Ovary (tissue), 9 donors: ENCODE data around the gene EPHB1. TPM values are rescaled to one million over a fixed set of nuclear protein-coding genes. Genes with fewer than 3 reads are reported as not detected.

Experiments
- DNase-seq, 5 donors: peaks; one replicate each; pipeline ENCODE4 v3.0.0-alpha.2; 2019 to 2020
- H3K27ac ChIP-seq, 2 donors: fragments of 200-600 bp; one replicate each; pipeline versions ENCODE4 v1.5.1 to v1.8.0; 2019 to 2022
- H3K27me3 ChIP-seq: fragments of 200-600 bp; one replicate; pipeline ENCODE4 v1.8.0; 2022
- H3K36me3 ChIP-seq: fragments of 200-600 bp; sonication (generic); one replicate; pipeline ENCODE4 v1.5.1; 2019
- H3K4me1 ChIP-seq: one replicate; pipeline ENCODE4 v1.8.1; 2013; ENCODE audit warnings: mild to moderate bottlenecking, moderate library complexity; ENCODE audit not compliant: insufficient read depth
- H3K4me3 ChIP-seq: fragments of 200-600 bp; sonication (generic); one replicate; pipeline ENCODE4 v1.5.1; 2017
- H3K9me3 ChIP-seq, 2 donors: fragments of 200-600 bp in 1 of 2; sonication (generic) in 1 of 2; one replicate each; pipeline versions ENCODE4 v1.5.1 to v1.8.1; 2013 to 2019; ENCODE audit warnings: mild to moderate bottlenecking in 1 of 2, moderate library complexity in 1 of 2
- CTCF ChIP-seq, 3 donors: fragments of 450-650 bp in 2 of 3; fragments of 200-600 bp in 1 of 3; IDR thresholded peaks; one replicate each; pipeline versions ENCODE4 v1.5.1 to v1.8.0; 2016 to 2022; ENCODE audit warnings: antibody characterized with exemption in 3 of 3, mild to moderate bottlenecking in 1 of 3
- EP300 ChIP-seq: sonication (generic); formaldehyde crosslinking; IDR thresholded peaks from one replicate; pipeline ENCODE4 v1.6.1; 2017; ENCODE audit warnings: antibody characterized with exemption
- POLR2A ChIP-seq: fragments of 450-650 bp; IDR thresholded peaks from one replicate; pipeline ENCODE4 v1.6.1; 2017; ENCODE audit warnings: antibody characterized with exemption, mild to moderate bottlenecking, moderate library complexity
- WGBS, 3 donors: extraction: QIAGEN DNeasy Blood & Tissue Kit in 1 of 3; methylation state at CpG; one replicate each; pipeline versions ENCODE4 v1.1.5 to v1.1.7; 2013 to 2017; 5-methylcytosine and 5-hydroxymethylcytosine counted together
- intact Hi-C, 4 donors: fragments of 100-400 bp; cut with DNase I; formaldehyde crosslinking; loops; one replicate each; pipeline versions ENCODE4 v1.11.0 to v1.15.1; 2022 to 2023
- polyA plus RNA-seq, 2 donors: library from polyadenylated mRNA; stranded (reverse); fragments of 200-250 nt in 1 of 2; fragments of 350-450 nt in 1 of 2; fragmentation: Illumina TruSeq in 1 of 2; extraction: RNeasy Lipid Tissue Mini Kit (QIAGEN cat#74804) in 1 of 2; gene quantifications; one replicate each; pipeline ENCODE4 v1.2.3, GENCODE V29; 2013 to 2014
- total RNA-seq, 7 donors: library from RNA; depleted of rRNA in 2 of 7; stranded (reverse); fragments of >200 nt in 2 of 7; fragmentation: NEBNext Ultra II Directional in 3 of 7; extraction: Animal tissue kit (Norgen Biotek cat#: 25700) in 3 of 7; gene quantifications; one replicate each; pipeline versions ENCODE4 v1.1.0 to v1.2.4, GENCODE V29; 2016 to 2023
- donor health status: DM: no; HTN: no; CAD: no; lungs with moderate emphysema.
- donor health status: DM: no; HTN: no; CAD: no.
- donor health status: Bipolar disorder and iron deficiency.
- donor health status: DM: yes; HTN: yes; CAD: no.
- donor health status: DM: no; HTN: no; CAD: no.
- donor health status: DM: yes; HTN: yes; CAD: no.

The EPHB1 gene
- total and polyA plus RNA-seq, 9 donors, result 0.25 to 2.7 (median 1.0) TPM

DNA sequence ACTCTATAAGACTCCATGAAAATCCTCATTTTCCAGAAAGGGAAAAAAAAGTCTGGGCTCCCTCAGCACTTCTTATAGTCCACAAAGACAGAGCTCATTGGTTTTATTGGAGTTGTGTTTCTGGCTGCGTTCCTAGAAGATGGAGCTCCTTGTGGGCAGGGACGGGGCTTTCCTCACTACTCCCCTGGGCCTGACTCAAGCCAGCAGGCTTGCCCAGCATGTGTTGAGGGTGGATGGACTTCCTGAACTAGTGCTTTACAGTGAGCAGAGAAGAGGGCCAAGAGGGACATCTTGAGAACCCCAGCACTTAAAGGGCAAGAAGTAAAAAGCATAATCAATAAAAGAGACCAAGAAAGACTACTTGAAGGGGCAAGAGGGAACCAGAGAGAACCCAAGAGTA, 43.2 kb upstream of the EPHB1 start:
- no peak for DNase-seq
- H3K27me3 ChIP-seq, result no peaks in the 10 kb centered on the region
- WGBS, 3 donors, result 77 to 79% (median 78%) methylated on average over 2 of the region's 2 CpGs
- H3K36me3 ChIP-seq, result no peaks in the 10 kb centered on the region
- intact Hi-C loops, result loop anchor here in 1 of 4 donors (10.0 kb wide), 1 partner anchor 147 kb away; no protein-coding TSS in a partner anchor
- H3K9me3 ChIP-seq, result no peaks in the 10 kb centered on the region
- H3K4me1 ChIP-seq, result no peaks in the 10 kb centered on the region
- no peak overlapping the region for H3K27ac ChIP-seq
- TF ChIP-seq EP300, result no peak
- no peak for TF ChIP-seq CTCF (IDR thresholded peaks at IDR 0.05)
- no peak for TF ChIP-seq POLR2A
- H3K4me3 ChIP-seq, result no peak overlapping the region

DNA sequence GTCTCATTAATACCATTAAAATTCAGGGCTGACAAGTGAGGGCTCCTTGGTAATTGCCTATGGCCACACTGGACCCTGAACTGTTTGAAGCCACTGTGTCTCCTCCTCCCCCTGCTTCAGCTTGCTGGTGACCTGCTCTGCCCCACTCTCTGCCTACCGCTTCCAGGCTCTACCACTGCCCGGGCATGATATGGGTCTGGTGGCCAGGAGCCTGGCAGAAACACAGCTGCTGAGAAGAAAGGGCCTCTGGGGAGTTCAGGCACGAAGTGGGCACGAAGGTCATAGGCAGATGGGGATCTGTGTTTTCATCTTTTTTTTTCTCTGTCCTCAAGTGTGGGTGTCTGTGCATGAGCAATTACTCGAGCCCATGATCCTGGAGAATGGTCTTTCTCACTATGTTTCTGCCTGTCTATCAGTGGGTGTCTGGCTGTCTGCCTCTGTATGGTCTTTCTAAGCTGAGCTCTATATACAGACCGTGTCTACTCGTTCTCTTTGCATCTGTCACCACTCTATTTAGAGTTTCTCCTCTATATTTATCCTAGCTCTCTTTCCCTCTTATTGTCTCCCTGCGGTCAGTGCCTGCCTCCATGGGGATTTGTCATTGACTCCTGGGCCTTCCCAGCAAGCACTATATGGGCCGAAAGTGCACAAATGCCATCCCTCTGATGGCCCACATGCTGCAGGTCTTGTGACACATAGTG, 42.1 kb upstream of the EPHB1 start:
- intact Hi-C loops, result loop anchor here in 1 of 4 donors (10.0 kb wide), 1 partner anchor 148 kb away; no protein-coding TSS in a partner anchor
- no peaks in the 10 kb centered on the region for H3K36me3 ChIP-seq
- no peaks in the 10 kb centered on the region for H3K27me3 ChIP-seq
- H3K9me3 ChIP-seq, result no peaks in the 10 kb centered on the region
- no peak overlapping the region for H3K27ac ChIP-seq
- no peak overlapping the region for H3K4me3 ChIP-seq
- no peaks in the 10 kb centered on the region for H3K4me1 ChIP-seq
- DNase-seq, result no peak
- no peak for TF ChIP-seq POLR2A
- no peak for TF ChIP-seq EP300
- no peak for TF ChIP-seq CTCF (IDR thresholded peaks at IDR 0.05)
- WGBS, 3 donors, result 66 to 77% (median 66%) methylated on average over 9 of the region's 9 CpGs

- Histone ChIP-seq H3K4me1 (no peaks in the 10 kb centered on the region), H3K36me3 (no peaks in the 10 kb centered on the region), H3K4me3 (no peak overlapping the region), H3K27ac (no peak overlapping the region), H3K9me3 (no peaks in the 10 kb centered on the region), H3K27me3 (no peaks in the 10 kb centered on the region)
- whole genome bisulfite sequencing, 3 donors, result 63 to 65% (median 63%) methylated on average over 6 of the region's 6 CpGs
- no peak for TF ChIP-seq EP300
- TF ChIP-seq POLR2A, result no peak
- no peak for TF ChIP-seq CTCF (IDR thresholded peaks at IDR 0.05)
- intact Hi-C loops, result loop anchor here in 1 of 4 donors (10.0 kb wide), 1 partner anchor 149 kb away; no protein-coding TSS in a partner anchor
- DNase-seq, result no peak
These were observed 40.9 kb upstream of the EPHB1 start for GRCh38 chr3:134753999-134754742.

GRCh38 chr3:134754768-134755559, 40.1 kb upstream of the EPHB1 start:
- Histone ChIP-seq H3K27me3 (no peaks in the 10 kb centered on the region), H3K4me1 (no peaks in the 10 kb centered on the region), H3K27ac (no peak overlapping the region), H3K36me3 (no peaks in the 10 kb centered on the region), H3K9me3 (no peaks in the 10 kb centered on the region), H3K4me3 (no peak overlapping the region)
- TF ChIP-seq POLR2A, result no peak
- intact Hi-C loops, result loop anchor here in 1 of 4 donors (10.0 kb wide), 1 partner anchor 150 kb away; no protein-coding TSS in a partner anchor
- WGBS, 3 donors, result 43 to 47% (median 45%) methylated on average over 4 of the region's 4 CpGs
- no peak for DNase-seq
